ENCODE results near the gene ACMSD. TPM values are rescaled to one million over a fixed set of nuclear protein-coding genes. Genes with fewer than 3 reads are reported as not detected.

The ACMSD gene
- total and polyA plus RNA-seq, 10 of the 15 experiments (the other 5 are each of a cell fraction or from before 2014, with no cell fraction given) = 0.08 TPM; not detected in 9

GRCh38 chr2:134823832-134824231 lies 14.6 kb upstream of the ACMSD start:
- TF ChIP-seq, protein P1, sequence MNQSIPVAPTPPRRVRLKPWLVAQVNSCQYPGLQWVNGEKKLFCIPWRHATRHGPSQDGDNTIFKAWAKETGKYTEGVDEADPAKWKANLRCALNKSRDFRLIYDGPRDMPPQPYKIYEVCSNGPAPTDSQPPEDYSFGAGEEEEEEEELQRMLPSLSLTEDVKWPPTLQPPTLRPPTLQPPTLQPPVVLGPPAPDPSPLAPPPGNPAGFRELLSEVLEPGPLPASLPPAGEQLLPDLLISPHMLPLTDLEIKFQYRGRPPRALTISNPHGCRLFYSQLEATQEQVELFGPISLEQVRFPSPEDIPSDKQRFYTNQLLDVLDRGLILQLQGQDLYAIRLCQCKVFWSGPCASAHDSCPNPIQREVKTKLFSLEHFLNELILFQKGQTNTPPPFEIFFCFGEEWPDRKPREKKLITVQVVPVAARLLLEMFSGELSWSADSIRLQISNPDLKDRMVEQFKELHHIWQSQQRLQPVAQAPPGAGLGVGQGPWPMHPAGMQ (IDR thresholded peaks at IDR 0.05; ENCODE audit: borderline replicate concordance) = no peak
- TF ChIP-seq ESRRA (IDR thresholded peaks at IDR 0.05; ENCODE audit: low read length) (no peak), YBX1 (IDR thresholded peaks at IDR 0.05) (no peak), TCF3 (IDR thresholded peaks at IDR 0.05; ENCODE audit: borderline replicate concordance, insufficient read depth, low read depth, low read length) (no peak), STAT3 (IDR thresholded peaks at IDR 0.05; ENCODE audit: low read depth, low read length) (no peak), PML (IDR thresholded peaks at IDR 0.05; ENCODE audit: low read length) (no peak), NRF1 (conservative IDR thresholded peaks at IDR 0.05; ENCODE audit: low read depth, low read length) (no peak), POU2F2 (IDR thresholded peaks at IDR 0.05; ENCODE audit: borderline replicate concordance, low read depth, low read length) (no peak), BCLAF1 (IDR thresholded peaks at IDR 0.05) (no peak), EED (IDR thresholded peaks at IDR 0.05; ENCODE audit: low read depth) (no peak), RAD21 (IDR thresholded peaks at IDR 0.05; ENCODE audit: insufficient read depth, low read depth, low read length) (no peak), SREBF2 (IDR thresholded peaks at IDR 0.05; ENCODE audit: low read length) (no peak), TBL1XR1 (IDR thresholded peaks at IDR 0.05; ENCODE audit: low read depth, low read length) (no peak), CBX3 (IDR thresholded peaks at IDR 0.05; ENCODE audit: borderline replicate concordance, low read depth) (no peak), BACH1 (IDR thresholded peaks at IDR 0.05; ENCODE audit: borderline replicate concordance) (no peak), CHD4 (IDR thresholded peaks at IDR 0.05) (no peak)
- TF ChIP-seq, protein P2, sequence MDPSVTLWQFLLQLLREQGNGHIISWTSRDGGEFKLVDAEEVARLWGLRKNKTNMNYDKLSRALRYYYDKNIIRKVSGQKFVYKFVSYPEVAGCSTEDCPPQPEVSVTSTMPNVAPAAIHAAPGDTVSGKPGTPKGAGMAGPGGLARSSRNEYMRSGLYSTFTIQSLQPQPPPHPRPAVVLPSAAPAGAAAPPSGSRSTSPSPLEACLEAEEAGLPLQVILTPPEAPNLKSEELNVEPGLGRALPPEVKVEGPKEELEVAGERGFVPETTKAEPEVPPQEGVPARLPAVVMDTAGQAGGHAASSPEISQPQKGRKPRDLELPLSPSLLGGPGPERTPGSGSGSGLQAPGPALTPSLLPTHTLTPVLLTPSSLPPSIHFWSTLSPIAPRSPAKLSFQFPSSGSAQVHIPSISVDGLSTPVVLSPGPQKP (IDR thresholded peaks at IDR 0.05; ENCODE audit: low read depth, low read length) = no peak
- TF ChIP-seq, protein P3, sequence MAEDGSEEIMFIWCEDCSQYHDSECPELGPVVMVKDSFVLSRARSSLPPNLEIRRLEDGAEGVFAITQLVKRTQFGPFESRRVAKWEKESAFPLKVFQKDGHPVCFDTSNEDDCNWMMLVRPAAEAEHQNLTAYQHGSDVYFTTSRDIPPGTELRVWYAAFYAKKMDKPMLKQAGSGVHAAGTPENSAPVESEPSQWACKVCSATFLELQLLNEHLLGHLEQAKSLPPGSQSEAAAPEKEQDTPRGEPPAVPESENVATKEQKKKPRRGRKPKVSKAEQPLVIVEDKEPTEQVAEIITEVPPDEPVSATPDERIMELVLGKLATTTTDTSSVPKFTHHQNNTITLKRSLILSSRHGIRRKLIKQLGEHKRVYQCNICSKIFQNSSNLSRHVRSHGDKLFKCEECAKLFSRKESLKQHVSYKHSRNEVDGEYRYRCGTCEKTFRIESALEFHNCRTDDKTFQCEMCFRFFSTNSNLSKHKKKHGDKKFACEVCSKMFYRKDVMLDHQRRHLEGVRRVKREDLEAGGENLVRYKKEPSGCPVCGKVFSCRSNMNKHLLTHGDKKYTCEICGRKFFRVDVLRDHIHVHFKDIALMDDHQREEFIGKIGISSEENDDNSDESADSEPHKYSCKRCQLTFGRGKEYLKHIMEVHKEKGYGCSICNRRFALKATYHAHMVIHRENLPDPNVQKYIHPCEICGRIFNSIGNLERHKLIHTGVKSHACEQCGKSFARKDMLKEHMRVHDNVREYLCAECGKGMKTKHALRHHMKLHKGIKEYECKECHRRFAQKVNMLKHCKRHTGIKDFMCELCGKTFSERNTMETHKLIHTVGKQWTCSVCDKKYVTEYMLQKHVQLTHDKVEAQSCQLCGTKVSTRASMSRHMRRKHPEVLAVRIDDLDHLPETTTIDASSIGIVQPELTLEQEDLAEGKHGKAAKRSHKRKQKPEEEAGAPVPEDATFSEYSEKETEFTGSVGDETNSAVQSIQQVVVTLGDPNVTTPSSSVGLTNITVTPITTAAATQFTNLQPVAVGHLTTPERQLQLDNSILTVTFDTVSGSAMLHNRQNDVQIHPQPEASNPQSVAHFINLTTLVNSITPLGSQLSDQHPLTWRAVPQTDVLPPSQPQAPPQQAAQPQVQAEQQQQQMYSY (CRISPR knock-in tag; IDR thresholded peaks at IDR 0.05) = no peak
- POLR2A ChIA-PET = no interaction called here
- RAD21 ChIA-PET (ENCODE audit: unreplicated experiment) = no interaction called here
- SMC1A ChIA-PET (ENCODE audit: uncharacterized antibody, unreplicated experiment) = no interaction called here
- Histone ChIP-seq H3K4me3 (no peak overlapping the region), H3K27ac (ENCODE audit: control insufficient read depth, insufficient read depth) (no peak overlapping the region), H3K4me2 (ENCODE audit: control insufficient read depth, insufficient read depth) (no peak overlapping the region), H3K79me2 (ENCODE audit: control insufficient read depth, insufficient read depth, low read length) (no peaks in the 10 kb centered on the region), H3K9ac (ENCODE audit: control insufficient read depth, insufficient read depth, low read length) (no peak overlapping the region), H3K4me1 (ENCODE audit: control insufficient read depth, insufficient read depth, low read length) (no peaks in the 10 kb centered on the region), H3K9me3 (replicated peaks; ENCODE audit: control insufficient read depth, insufficient read depth, low read length) (no peaks in the 10 kb centered on the region), H2AFZ (ENCODE audit: control insufficient read depth, low read depth, low read length) (no peak overlapping the region), H3K36me3 (ENCODE audit: control insufficient read depth in 2 of 2, insufficient read depth in 2 of 2, low read length in 1 of 2) (no peaks in the 10 kb centered on the region), H3K27me3 (replicated peaks in 1 of 2; ENCODE audit: control insufficient read depth in 2 of 2, insufficient read depth in 2 of 2, low read length in 1 of 2) (no peaks in the 10 kb centered on the region), H4K20me1 (ENCODE audit: control insufficient read depth, insufficient read depth) (no peaks in the 10 kb centered on the region)
- CTCF ChIA-PET = no interaction called here
- FAIRE-seq = no peak
- in situ Hi-C loops (cut with MboI) = no loop called here
- no peak for DNase-seq (ENCODE audit: low read depth, low spot score)
- BruUV-seq (replicated peaks) = no TSS peak
- ATAC-seq = no peak
- intact Hi-C loops (cut with micrococcal nuclease; ENCODE audit: unreplicated experiment) = no loop called here
- WGBS (ENCODE audit: insufficient coverage, insufficient replicate concordance, low lambda C conversion rate, missing lambda C conversion rate) = 31% methylated on average over 2 of the region's 2 CpGs

Data from GM12878 (cell line).